ENCODE results near the gene PEX11G. TPM values are rescaled to one million over a fixed set of nuclear protein-coding genes. Genes with fewer than 3 reads are reported as not detected.
"Not testable (repeated sequence)": the region's sequence is repeated elsewhere in the genome, so short reads cannot be mapped to it uniquely, and the experiment has no call there.

PEX11G gene
- total RNA-seq, 1 donor from 2014 or later = 2.1 TPM

DNA sequence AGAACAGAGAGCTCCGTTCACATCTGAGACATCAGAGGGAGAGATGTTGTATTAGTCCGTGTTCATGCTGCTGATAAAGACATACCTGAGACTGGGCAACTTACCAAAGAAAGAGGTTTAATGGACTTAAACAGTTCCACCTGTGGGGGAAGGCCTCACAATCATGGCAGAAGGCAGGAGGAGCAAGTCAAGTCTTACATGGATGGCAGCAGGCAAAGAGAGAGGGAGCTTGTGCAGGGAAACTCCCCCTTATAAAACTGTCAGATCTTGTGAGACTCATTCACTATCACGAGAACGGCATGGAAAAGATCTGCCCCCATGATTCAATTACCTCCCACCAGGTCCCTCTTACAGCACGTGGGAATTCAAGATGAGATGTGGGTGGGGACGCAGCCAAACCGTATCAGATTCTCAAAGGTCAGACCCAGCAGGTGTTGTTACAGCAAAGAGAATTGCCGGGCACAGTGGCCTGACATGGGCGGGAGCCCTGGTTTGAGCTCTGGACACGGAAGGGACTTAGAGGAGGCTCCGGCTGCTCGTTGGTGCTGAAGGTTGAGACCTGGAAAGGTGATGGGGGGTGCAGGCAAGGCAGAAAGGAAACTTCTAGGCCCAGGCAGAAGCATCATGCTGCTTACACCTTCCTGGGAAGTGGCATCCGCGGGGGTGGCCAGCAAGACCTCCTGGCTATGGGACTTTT lies 33.1 kb downstream of the PEX11G start:
- no peak for DNase-seq (ENCODE audit: low read depth)
- Histone ChIP-seq H3K36me3 (ENCODE audit: control insufficient read depth, insufficient read depth, low read length) (peaks cover 48% of the 10 kb centered on the region), H3K4me3 (ENCODE audit: low read depth, low read length) (no peak overlapping the region), H3K27me3 (ENCODE audit: control insufficient read depth, insufficient read depth, low read length) (no peaks in the 10 kb centered on the region)
- FAIRE-seq = no peak
- no peak for TF ChIP-seq CTCF (IDR thresholded peaks at IDR 0.05; ENCODE audit: insufficient read depth, low read length, severe bottlenecking)

GRCh38 chr19:7454998-7455397 lies 33.8 kb downstream of the PEX11G start:
- H3K4me3 ChIP-seq (ENCODE audit: low read depth, low read length) = no peak overlapping the region
- no peak for TF ChIP-seq CTCF (IDR thresholded peaks at IDR 0.05; ENCODE audit: insufficient read depth, low read length, severe bottlenecking)
- H3K27me3 ChIP-seq (ENCODE audit: control insufficient read depth, insufficient read depth, low read length) = no peaks in the 10 kb centered on the region
- FAIRE-seq = no peak
- DNase-seq (ENCODE audit: low read depth) = no peak
- peaks cover 47% of the 10 kb centered on the region for H3K36me3 ChIP-seq (ENCODE audit: control insufficient read depth, insufficient read depth, low read length)

GRCh38 chr19:7450243-7451223 lies 38.3 kb downstream of the PEX11G start:
- H3K36me3 ChIP-seq (ENCODE audit: control insufficient read depth, insufficient read depth, low read length) = peaks cover 37% of the 10 kb centered on the region
- FAIRE-seq = peak; percentile 100

DNA sequence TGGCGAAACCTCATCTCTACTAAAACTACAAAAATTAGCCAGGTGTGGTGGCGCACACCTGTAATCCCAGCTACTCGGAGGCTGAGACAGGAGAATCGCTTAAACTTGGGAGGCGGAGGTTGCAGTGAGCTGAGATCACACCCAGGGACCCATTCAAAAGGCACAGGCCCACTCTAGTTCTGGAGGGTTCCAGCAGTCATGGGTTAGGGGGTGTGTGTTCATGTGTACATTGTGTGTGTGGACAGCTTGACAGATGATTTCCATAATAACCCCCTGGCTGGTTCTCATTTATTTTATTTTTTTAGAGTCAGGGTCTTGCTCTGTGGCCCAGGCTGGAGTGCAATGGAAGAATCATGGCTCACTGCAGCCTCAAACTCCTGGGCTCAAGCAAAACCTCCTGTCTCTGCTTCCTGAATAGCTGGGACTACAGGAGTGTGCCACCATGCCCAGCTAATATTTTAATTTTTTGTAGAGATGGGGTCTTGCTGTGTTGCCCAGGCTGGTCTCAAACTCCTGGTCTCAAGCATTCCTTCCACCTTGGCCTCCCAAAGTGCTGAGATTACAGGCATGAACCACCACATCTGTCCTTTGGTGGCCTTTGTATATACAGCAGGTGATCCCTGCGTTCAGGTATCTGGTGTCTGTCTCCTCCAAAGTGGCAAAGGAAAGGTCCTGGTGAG lies 39.3 kb downstream of the PEX11G start:
- H3K27me3 ChIP-seq (ENCODE audit: control insufficient read depth, insufficient read depth, low read length); H3K4me3 ChIP-seq (ENCODE audit: low read depth, low read length); DNase-seq (ENCODE audit: low read depth); FAIRE-seq: not testable (repeated sequence)
- peaks cover 34% of the 10 kb centered on the region for H3K36me3 ChIP-seq (ENCODE audit: control insufficient read depth, insufficient read depth, low read length)

More at GRCh38 chr19:7450243-7451223, 38.3 kb downstream of the PEX11G start:
- Histone ChIP-seq H3K4me3 (ENCODE audit: low read depth, low read length) (no peak overlapping the region), H3K27me3 (ENCODE audit: control insufficient read depth, insufficient read depth, low read length) (no peaks in the 10 kb centered on the region)
- DNase-seq (ENCODE audit: low read depth) = peak; percentile 51
- TF ChIP-seq CTCF (IDR thresholded peaks at IDR 0.05; ENCODE audit: insufficient read depth, low read length, severe bottlenecking) = no peak

- no peak for TF ChIP-seq CTCF (IDR thresholded peaks at IDR 0.05; ENCODE audit: insufficient read depth, low read length, severe bottlenecking)
- Histone ChIP-seq H3K27me3 (ENCODE audit: control insufficient read depth, insufficient read depth, low read length) (no peaks in the 10 kb centered on the region), H3K36me3 (ENCODE audit: control insufficient read depth, insufficient read depth, low read length) (peaks cover 27% of the 10 kb centered on the region), H3K4me3 (ENCODE audit: low read depth, low read length) (no peak overlapping the region)
- DNase-seq (ENCODE audit: low read depth) (no peak), FAIRE-seq (no peak)
Observed at GRCh38 chr19:7447648-7448047, 41.2 kb downstream of the PEX11G start.

GRCh38 chr19:7445104-7445503 lies 43.7 kb downstream of the PEX11G start:
- TF ChIP-seq CTCF (IDR thresholded peaks at IDR 0.05; ENCODE audit: insufficient read depth, low read length, severe bottlenecking) = no peak
- FAIRE-seq (no peak), DNase-seq (ENCODE audit: low read depth) (no peak)
- Histone ChIP-seq H3K4me3 (ENCODE audit: low read depth, low read length) (no peak overlapping the region), H3K36me3 (ENCODE audit: control insufficient read depth, insufficient read depth, low read length) (peaks cover 33% of the 10 kb centered on the region), H3K27me3 (ENCODE audit: control insufficient read depth, insufficient read depth, low read length) (no peaks in the 10 kb centered on the region)
